Glutamatergic neuron (in vitro differentiated cells): ENCODE results near the gene ELOVL4. TPM values are rescaled to one million over a fixed set of nuclear protein-coding genes. Genes with fewer than 3 reads are reported as not detected.

Source experiments
- DNase-seq: peaks from one replicate; pipeline ENCODE4 v3.0.0; 2022
- H3K27ac Mint-ChIP-seq: one replicate; pipeline ENCODE4 v1.8.0; 2020; ENCODE audit warnings: mild to moderate bottlenecking, mixed read lengths, inconsistent platforms; ENCODE audit not compliant: unreplicated experiment
- H3K27me3 Mint-ChIP-seq: one replicate; pipeline ENCODE4 v1.8.0; 2020; ENCODE audit warnings: mild to moderate bottlenecking, moderate library complexity, mixed read lengths, inconsistent platforms; ENCODE audit not compliant: unreplicated experiment
- H3K36me3 Mint-ChIP-seq: one replicate; pipeline ENCODE4 v1.8.0; 2020; ENCODE audit warnings: mild to moderate bottlenecking, mixed read lengths, inconsistent platforms; ENCODE audit not compliant: unreplicated experiment
- H3K4me1 Mint-ChIP-seq: one replicate; pipeline ENCODE4 v1.8.0; 2020; ENCODE audit warnings: mild to moderate bottlenecking, low read depth, mixed read lengths, inconsistent platforms; ENCODE audit not compliant: unreplicated experiment
- H3K4me3 Mint-ChIP-seq: one replicate; pipeline ENCODE4 v1.8.0; 2020; ENCODE audit warnings: mild to moderate bottlenecking, mixed read lengths, inconsistent platforms; ENCODE audit not compliant: unreplicated experiment
- H3K9me3 Mint-ChIP-seq: one replicate; pipeline ENCODE4 v1.8.0; 2020; ENCODE audit warnings: mild to moderate bottlenecking, moderate library complexity, mixed read lengths, inconsistent platforms; ENCODE audit not compliant: unreplicated experiment
- total RNA-seq: library from RNA; stranded (reverse); fragmentation: NEBNext Ultra II Directional; extraction: Animal tissue kit (Norgen Biotek cat#: 25700); gene quantifications from one replicate; pipeline ENCODE4 v1.2.1, GENCODE V29; 2021; ENCODE audit not compliant: unreplicated experiment
- TF ChIP-seq, protein P1 (sequence below): fragments of 200-600 bp; sonication (generic); IDR thresholded peaks from one replicate; pipeline ENCODE4 v1.5.0; 2021; ENCODE audit not compliant: partially characterized antibody, unreplicated experiment

The ELOVL4 gene
- total RNA-seq, 1 donor from 2014 or later = 37.2 TPM

DNA sequence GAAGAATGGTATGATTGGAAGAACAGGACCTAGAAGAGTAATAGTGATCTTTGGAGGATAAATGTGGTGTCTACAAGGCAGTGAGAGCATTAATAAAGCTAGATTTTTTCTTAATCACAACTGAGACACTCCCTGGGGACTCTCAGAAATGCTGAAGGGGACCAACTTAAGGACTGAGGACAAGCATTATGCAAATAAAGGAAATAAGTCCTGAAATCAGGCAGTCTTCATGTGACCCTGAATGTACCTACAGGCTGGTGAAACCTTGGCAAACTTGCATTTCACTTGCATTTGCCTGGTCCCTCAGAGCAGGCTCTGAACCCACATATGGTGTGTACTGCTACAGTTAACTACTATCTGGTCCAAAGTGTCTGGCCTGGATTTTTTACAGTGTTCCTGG is 37.8 kb upstream of the ELOVL4 start:
- no peaks in the 10 kb centered on the region for H3K36me3 Mint-ChIP-seq
- DNase-seq = no peak
- H3K4me3 Mint-ChIP-seq = no peak overlapping the region
- H3K27me3 Mint-ChIP-seq = no peaks in the 10 kb centered on the region
- H3K27ac Mint-ChIP-seq = no peak overlapping the region
- no peaks in the 10 kb centered on the region for H3K4me1 Mint-ChIP-seq
- TF ChIP-seq, protein P1, sequence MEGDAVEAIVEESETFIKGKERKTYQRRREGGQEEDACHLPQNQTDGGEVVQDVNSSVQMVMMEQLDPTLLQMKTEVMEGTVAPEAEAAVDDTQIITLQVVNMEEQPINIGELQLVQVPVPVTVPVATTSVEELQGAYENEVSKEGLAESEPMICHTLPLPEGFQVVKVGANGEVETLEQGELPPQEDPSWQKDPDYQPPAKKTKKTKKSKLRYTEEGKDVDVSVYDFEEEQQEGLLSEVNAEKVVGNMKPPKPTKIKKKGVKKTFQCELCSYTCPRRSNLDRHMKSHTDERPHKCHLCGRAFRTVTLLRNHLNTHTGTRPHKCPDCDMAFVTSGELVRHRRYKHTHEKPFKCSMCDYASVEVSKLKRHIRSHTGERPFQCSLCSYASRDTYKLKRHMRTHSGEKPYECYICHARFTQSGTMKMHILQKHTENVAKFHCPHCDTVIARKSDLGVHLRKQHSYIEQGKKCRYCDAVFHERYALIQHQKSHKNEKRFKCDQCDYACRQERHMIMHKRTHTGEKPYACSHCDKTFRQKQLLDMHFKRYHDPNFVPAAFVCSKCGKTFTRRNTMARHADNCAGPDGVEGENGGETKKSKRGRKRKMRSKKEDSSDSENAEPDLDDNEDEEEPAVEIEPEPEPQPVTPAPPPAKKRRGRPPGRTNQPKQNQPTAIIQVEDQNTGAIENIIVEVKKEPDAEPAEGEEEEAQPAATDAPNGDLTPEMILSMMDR = no peak
- no peaks in the 10 kb centered on the region for H3K9me3 Mint-ChIP-seq

DNA sequence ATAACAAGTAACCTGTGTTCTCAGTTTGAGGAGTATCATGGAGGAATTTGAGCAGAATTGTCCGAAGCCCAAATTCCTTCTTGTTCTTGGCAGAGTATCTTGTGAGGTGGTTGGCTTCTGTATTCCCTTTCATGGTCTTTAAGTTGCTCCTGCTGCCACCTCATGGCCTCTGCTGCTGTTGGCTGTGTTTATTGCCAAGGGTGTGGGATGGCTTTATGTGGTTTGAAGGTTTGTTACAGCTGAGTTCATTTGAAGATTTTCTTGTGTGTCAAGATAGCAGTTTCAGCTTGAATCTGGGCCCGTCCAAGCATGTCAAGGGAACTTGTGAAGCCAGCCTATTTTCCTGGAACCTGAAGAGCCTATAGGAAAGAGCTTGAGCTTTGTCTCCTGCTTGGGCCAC is 36.9 kb upstream of the ELOVL4 start:
- Mint-ChIP-seq H3K4me3 (no peak overlapping the region), H3K27me3 (no peaks in the 10 kb centered on the region), H3K9me3 (no peaks in the 10 kb centered on the region), H3K4me1 (no peaks in the 10 kb centered on the region), H3K27ac (no peak overlapping the region), H3K36me3 (no peaks in the 10 kb centered on the region)
- TF ChIP-seq, protein P1 = no peak
- DNase-seq = no peak

DNA sequence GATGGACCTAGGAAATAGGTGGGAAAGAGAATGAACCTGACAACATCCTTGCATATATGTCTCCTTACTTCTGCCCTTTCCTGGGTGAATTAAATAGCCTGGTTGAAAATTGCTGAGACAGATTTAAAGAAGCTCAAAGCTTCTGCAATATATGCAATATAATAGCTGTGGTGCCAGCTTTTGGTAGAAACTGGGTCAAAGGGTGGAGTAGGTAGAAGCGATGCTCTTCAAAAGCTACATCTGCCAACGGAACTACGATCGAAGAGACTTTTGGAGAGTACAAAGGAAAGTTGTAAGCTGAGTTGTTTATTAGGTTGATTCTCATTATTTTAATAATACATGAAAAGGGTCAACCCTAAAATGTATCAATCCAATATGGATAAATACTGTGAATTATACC is 34.3 kb upstream of the ELOVL4 start:
- TF ChIP-seq, protein P1 = no peak
- Mint-ChIP-seq H3K36me3 (no peaks in the 10 kb centered on the region), H3K27me3 (no peaks in the 10 kb centered on the region), H3K9me3 (no peaks in the 10 kb centered on the region), H3K4me1 (no peaks in the 10 kb centered on the region), H3K27ac (no peak overlapping the region), H3K4me3 (no peak overlapping the region)
- DNase-seq = no peak

DNA sequence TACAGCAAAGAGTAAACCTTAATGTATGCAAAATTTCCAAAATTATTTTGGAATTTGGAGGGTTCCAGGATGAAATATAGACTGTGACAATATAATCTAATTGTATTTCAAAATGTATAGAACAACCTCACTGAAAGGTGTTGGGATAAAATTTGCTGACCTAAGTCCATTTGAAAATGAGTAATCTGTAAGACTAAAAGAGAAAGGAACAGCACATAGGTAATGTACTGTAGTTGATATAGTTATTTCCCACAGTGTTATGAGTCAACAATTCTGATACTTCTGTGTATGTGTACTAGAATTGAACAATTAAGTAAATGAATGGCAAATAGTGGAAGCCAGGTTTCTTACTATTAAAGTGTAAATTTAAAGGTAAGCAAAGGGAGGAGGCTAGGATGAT is 23.8 kb upstream of the ELOVL4 start:
- Mint-ChIP-seq H3K4me1 (no peaks in the 10 kb centered on the region), H3K9me3 (no peaks in the 10 kb centered on the region), H3K27ac (no peak overlapping the region), H3K36me3 (peaks cover 3% of the 10 kb centered on the region), H3K27me3 (no peaks in the 10 kb centered on the region), H3K4me3 (no peak overlapping the region)
- DNase-seq = no peak
- TF ChIP-seq, protein P1 = no peak

DNA sequence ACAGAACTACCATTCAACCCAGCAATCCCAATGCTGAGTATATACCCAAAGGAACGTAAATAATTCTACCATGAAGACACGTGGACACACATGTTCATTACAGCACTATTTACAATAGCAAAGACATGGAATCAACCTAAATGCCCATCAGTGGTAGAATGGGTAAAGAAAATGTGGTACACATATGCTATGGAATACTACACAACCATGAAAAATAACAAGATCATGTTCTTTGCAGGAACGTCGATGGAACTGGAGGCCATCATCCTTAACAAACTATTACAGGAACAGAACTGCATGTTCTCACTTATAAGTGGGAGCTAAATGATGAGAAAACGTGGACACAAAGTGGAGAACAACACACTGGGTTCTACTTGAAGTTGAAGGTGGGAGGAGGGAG is 22.4 kb upstream of the ELOVL4 start:
- Mint-ChIP-seq H3K36me3 (peaks cover 5% of the 10 kb centered on the region), H3K27ac (no peak overlapping the region), H3K27me3 (no peaks in the 10 kb centered on the region), H3K4me1 (no peaks in the 10 kb centered on the region), H3K9me3 (no peaks in the 10 kb centered on the region), H3K4me3 (no peak overlapping the region)
- TF ChIP-seq, protein P1 = no peak
- DNase-seq = no peak
